SH-SY5Y (cell line): Measurements from ENCODE around the gene ADCY2.

Experiments used
- GATA2 ChIP-seq: IDR thresholded peaks from 2 replicates; pipeline ENCODE4 v1.6.1; 2011; ENCODE audit warnings: mild to moderate bottlenecking, low read depth, low read length
- GATA3 ChIP-seq: IDR thresholded peaks from 2 replicates; pipeline ENCODE4 v1.6.1; 2011; ENCODE audit warnings: low read depth, mild to moderate bottlenecking, low read length, moderate library complexity

- TF ChIP-seq GATA3 (no peak), GATA2 (no peak)
Measured at GRCh38 chr5:7576023-7576715, 180.2 kb downstream of the ADCY2 start.
